Fibroblast of mammary gland (primary cell): ENCODE results near the gene AKAP8.
"Not testable (repeated sequence)": the region's sequence is repeated elsewhere in the genome, so short reads cannot be mapped to it uniquely, and the experiment has no call there.

Source experiments
- DNase-seq: peaks from one replicate; pipeline ENCODE4 v3.0.0-alpha.2; 2010; ENCODE audit warnings: low read depth
- H3K4me3 ChIP-seq: 2 replicates; pipeline ENCODE4 v1.5.1; 2011; ENCODE audit warnings: low read depth, mild to moderate bottlenecking, low read length, moderate library complexity; ENCODE audit not compliant: control insufficient read depth
- CTCF ChIP-seq: conservative IDR thresholded peaks from 2 replicates; pipeline ENCODE4 v1.5.1; 2011; ENCODE audit warnings: low read depth, low read length, inconsistent platforms; ENCODE audit not compliant: control insufficient read depth, insufficient read depth

Gene AKAP8

GRCh38 chr19:15418579-15419412 is 39.2 kb upstream of the AKAP8 start, which contains the start of gene AKAP8L:
Gene AKAP8L, minus strand, starts transcription at chr19:15418988. Its CDS starts 65 bp downstream, at chr19:15418923.
- peak within 1 kb of the TSS; percentile 92 for H3K4me3 ChIP-seq
- TF ChIP-seq CTCF, result peak; percentile 50

DNA sequence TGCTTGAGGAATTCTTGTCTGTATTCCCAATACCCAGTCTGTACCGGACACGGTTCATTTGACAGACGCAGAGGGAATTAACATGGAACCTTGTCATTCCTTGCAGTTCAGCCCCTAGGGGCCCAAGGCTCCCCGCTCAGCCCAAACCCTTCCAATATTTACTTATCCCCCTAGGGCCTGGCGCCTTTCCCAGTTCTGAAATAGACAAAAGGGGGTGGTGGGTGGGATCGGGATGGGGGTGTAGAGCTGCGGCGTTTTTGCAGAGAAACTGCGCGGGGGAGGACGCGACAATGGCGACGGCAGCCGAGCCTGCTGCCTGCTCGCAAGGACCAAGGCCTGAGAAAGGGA is 38.6 kb upstream of the AKAP8 start:
- peak; percentile 17 for DNase-seq
- H3K4me3 ChIP-seq, result peak overlapping the region; percentile 92
- TF ChIP-seq CTCF, result no peak

More at GRCh38 chr19:15418579-15419412, 39.2 kb upstream of the AKAP8 start, which contains the start of gene AKAP8L:
- peak; percentile 100 for DNase-seq

GRCh38 chr19:15417699-15418098 is 38.1 kb upstream of the AKAP8 start:
- no peak for TF ChIP-seq CTCF
- H3K4me3 ChIP-seq, result peak overlapping the region; percentile 92
- peak; percentile 34 for DNase-seq

- no peak for TF ChIP-seq CTCF
- H3K4me3 ChIP-seq, result no peak overlapping the region
- DNase-seq, result no peak
Measured at GRCh38 chr19:15412832-15413231, 33.2 kb upstream of the AKAP8 start.

GRCh38 chr19:15411351-15411750 is 31.8 kb upstream of the AKAP8 start:
- H3K4me3 ChIP-seq, DNase-seq: not testable (repeated sequence)

GRCh38 chr19:15404780-15405211 is 25.2 kb upstream of the AKAP8 start:
- TF ChIP-seq CTCF, result no peak
- H3K4me3 ChIP-seq, result no peak overlapping the region
- DNase-seq, result no peak

- TF ChIP-seq CTCF, result no peak
- no peak overlapping the region for H3K4me3 ChIP-seq
- no peak for DNase-seq
Measured at GRCh38 chr19:15404097-15404779, 24.7 kb upstream of the AKAP8 start.
